GM08714 (cell line): Measurements from ENCODE around the gene SPEF1.

Experiments
- H3K4me3 ChIP-seq: fragments of 200-500 bp; sonication (Bioruptor generic); 2 replicates; pipeline ENCODE4 v1.5.1; 2014; ENCODE audit warnings: mild to moderate bottlenecking, low read length, inconsistent platforms
- ZNF274 ChIP-seq: IDR thresholded peaks from 2 replicates; pipeline ENCODE4 v1.6.1; 2012; ENCODE audit warnings: mild to moderate bottlenecking, low read depth, low read length

Gene SPEF1

DNA sequence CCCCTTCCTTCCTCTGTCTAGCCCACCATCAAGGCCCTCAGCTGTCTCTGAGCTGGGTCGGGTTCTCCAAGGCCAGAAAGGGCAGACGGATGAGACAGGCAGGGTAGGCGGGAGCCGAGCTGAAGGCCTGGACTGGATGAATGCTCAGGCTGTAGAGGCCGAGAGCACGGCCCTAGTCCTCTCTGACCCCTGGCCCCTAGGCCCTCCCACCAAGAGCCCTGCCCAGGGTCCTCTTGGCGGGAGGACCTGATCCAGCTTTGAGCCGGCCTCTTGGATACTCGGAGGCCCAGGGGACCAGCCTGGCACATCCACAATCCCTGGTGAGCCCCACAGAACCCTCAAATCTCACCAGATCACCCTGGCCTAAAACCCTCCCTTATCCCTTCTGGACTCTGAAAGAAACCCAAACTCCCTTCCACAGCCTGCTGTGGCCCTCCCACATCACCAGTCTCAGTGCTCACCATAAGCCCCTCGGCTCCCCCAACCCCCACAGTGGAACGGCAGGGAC, 21.9 kb downstream of the SPEF1 start:
- H3K4me3 ChIP-seq = no peak overlapping the region
- no peak for TF ChIP-seq ZNF274

DNA sequence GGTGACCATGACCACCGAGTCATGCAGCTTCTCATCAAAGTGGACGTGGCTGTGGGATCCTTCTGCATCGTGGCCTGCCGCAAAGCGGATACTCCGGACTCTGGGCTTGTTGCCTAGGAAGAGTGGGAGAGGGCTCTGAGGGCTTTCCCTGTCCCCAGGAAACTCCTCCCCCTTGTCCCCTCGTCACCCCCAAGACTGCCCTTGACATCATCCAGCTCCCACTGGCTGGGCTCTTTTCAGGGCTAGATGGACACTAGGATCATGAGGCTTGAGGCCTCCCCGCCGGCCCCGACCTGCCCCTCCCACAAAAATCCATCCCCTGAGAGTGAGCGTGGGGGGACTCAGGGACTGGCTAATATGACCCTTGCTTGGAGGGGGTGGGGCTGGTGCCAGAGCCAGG, 22.7 kb downstream of the SPEF1 start:
- H3K4me3 ChIP-seq = no peak overlapping the region
- no peak for TF ChIP-seq ZNF274

- TF ChIP-seq ZNF274 = no peak
- H3K4me3 ChIP-seq = no peak overlapping the region
Measured at GRCh38 chr20:3757268-3757667, 24.0 kb downstream of the SPEF1 start.

- no peak overlapping the region for H3K4me3 ChIP-seq
- no peak for TF ChIP-seq ZNF274
Measured at GRCh38 chr20:3755814-3756480, 25.3 kb downstream of the SPEF1 start.

GRCh38 chr20:3755269-3755668, 26.0 kb downstream of the SPEF1 start:
- no peak for TF ChIP-seq ZNF274

GRCh38 chr20:3754276-3754630, 27.0 kb downstream of the SPEF1 start:
- no peak overlapping the region for H3K4me3 ChIP-seq

More at GRCh38 chr20:3755269-3755668, 26.0 kb downstream of the SPEF1 start:
- no peak overlapping the region for H3K4me3 ChIP-seq

GRCh38 chr20:3753501-3754275, 27.6 kb downstream of the SPEF1 start:
- TF ChIP-seq ZNF274 = no peak
- H3K4me3 ChIP-seq = no peak overlapping the region

More at GRCh38 chr20:3754276-3754630, 27.0 kb downstream of the SPEF1 start:
- no peak for TF ChIP-seq ZNF274

DNA sequence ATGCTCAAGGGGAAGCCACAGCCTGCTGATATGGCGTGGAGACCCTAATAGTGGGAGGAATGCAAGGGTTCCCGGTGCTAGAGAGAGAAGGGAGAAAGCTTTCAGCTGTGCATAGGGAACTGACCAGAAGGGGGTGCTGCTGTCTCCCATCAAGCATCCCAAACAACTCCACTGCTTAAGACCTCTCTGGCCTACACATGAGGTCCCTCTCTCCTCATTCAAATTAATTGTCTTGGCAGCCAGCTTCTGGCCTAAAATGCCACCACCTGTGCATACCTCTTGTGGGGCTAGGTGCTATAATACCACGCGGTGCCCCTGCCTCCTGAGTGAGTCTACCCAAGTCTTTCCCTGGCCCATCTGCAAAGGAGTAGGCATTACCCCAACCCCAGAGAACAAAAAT, 28.1 kb downstream of the SPEF1 start:
- TF ChIP-seq ZNF274 = no peak
- no peak overlapping the region for H3K4me3 ChIP-seq

DNA sequence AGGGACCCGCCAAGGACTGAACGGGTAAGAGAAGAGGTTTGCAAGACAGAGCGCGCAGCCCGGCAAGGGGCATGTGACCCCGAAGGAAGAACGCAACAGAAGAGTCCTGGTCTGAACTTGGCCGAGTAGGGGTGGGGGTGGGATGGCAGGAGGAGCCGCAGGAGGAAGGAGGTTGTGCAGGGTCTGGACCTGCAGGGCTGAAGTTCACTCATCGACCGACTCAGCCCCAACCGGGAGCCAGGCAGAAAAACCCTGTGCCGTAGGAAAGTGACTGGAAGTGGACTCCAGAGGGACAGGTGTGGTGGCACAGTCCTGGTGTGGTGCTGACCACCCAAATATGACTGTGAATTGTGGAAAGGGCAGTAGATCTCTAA, 28.9 kb downstream of the SPEF1 start:
- no peak overlapping the region for H3K4me3 ChIP-seq

DNA sequence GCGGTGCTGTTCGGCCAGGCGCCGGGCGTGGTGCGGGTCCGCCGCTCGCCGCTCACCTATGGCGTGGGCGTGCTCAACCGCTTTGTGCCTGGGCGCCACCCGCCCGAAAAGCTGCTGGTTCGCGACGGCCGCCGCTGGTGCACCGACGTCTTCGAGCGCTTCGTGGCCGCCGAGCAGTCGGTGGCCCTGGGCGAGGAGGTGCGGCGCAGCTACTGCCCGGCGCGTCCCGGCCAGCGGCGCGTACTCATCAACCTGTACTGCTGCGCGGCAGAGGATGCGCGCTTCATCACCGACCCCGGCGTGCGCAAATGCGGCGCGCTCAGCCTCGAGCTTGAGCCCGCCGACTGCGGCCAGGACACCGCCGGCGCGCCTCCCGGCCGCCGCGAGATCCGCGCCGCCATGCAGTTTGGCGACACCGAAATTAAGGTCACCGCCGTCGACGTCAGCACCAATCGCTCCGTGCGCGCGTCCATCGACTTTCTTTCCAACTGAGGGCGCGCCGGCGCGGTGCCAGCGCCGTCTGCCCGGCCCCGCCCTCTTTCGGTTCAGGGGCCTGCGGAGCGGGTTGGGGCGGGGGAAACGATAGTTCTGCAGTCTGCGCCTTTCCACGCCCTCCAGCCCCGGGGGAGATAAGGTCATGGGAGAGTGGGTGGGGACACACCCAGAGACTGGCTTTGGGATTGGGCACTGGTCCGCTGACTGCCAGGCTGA, 29.4 kb downstream of the SPEF1 start:
- TF ChIP-seq ZNF274 = no peak
- no peak overlapping the region; the same call in 1 of the 2 replicates for H3K4me3 ChIP-seq

More for the DNA sequence above, 28.9 kb downstream of the SPEF1 start:
- TF ChIP-seq ZNF274 = no peak

DNA sequence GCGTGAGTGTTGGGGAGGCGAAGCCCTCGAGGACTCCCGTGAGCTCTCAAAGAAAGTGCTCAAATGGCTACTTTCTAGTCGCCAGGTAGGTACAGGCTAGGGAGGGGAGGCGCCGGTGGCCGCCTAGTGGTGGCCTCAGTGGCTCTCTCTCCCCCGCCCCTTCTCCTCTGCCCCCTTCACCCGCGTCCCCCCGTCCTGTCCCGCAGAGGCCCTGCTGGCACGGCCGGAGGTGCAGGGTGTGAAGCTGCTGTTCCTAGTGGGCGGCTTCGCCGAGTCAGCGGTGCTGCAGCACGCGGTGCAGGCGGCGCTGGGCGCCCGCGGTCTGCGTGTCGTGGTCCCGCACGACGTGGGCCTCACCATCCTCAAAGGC, 30.0 kb downstream of the SPEF1 start:
- H3K4me3 ChIP-seq = no peak overlapping the region
- TF ChIP-seq ZNF274 = no peak

DNA sequence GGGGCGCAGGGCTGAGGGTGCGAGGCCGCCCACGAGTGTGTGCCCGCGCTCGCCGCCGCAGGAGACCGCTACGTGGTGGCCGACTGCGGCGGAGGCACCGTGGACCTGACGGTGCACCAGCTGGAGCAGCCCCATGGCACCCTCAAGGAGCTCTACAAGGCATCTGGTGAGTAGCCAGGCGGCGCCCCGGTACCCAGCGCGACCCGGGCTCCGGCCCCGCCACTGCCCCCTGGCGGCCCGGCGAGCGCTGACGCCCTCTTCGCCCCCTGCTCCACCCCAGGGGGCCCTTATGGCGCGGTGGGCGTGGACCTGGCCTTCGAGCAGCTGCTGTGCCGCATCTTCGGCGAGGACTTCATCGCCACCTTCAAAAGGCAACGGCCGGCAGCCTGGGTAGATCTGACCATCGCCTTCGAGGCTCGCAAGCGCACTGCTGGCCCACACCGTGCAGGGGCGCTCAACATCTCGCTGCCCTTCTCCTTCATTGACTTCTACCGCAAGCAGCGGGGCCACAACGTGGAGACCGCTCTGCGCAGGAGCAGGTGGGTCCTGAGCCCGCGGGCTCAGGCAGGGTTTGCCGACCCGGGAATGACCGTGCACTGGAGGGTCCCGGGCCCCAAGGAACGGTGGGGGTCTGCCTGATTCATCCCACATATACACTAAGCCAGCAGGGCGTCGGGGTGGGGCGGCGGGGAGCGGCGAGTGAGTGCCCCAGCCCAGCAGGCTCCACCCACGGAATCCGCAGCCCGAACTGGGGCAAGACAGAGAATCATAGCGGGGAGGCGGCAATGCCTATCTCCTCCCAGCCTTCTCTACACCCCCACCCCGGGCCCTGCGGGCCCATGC, 31.3 kb downstream of the SPEF1 start:
- TF ChIP-seq ZNF274 = no peak
- H3K4me3 ChIP-seq = no peak overlapping the region

DNA sequence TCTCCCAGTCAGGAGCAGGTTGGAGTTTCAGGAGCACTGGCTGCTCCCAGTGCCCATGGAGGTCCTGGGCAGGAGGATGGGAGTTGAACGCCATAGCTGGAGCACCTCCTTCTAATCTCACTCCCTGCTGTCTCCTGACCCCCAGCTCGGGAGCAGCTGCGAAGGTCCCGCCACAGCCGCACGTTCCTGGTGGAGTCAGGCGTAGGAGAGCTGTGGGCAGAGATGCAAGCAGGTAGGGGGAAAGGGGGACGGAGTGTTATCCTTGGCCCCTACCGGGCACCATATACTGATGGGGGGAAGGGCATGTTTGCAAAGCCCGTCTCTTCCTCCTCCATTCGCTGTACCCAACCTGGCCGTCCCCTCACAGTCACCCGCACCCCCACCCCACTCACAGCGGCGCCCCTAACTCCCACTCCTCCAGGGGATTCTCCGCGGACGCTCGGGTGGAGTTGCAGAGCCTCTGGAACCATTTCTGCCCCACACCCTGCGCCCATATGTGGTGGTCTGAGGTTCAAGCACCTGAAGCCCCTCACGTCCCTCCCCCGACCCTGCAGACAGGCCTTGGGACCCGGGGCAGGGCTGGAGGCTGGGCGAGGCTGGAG, 32.1 kb downstream of the SPEF1 start:
- no peak overlapping the region for H3K4me3 ChIP-seq
- TF ChIP-seq ZNF274 = no peak
